ENCODE data around the gene CENPVL2. TPM values are rescaled to one million over a fixed set of nuclear protein-coding genes. Genes with fewer than 3 reads are reported as not detected.
"Not testable (repeated sequence)": the region's sequence is repeated elsewhere in the genome, so short reads cannot be mapped to it uniquely, and the experiment has no call there.

Gene CENPVL2
- total RNA-seq = not detected
- long read RNA-seq = 0 reads

GRCh38 chrX:51682720-51683062 lies at the start of gene CENPVL2:
Gene CENPVL2, minus strand, starts transcription at chrX:51682831. Its CDS starts 0 bp downstream, at chrX:51682831.
- intact Hi-C loops (cut with DNase I); DNase-seq; ATAC-seq: not testable (repeated sequence)

- DNase-seq (no peak), ATAC-seq (no peak)
- intact Hi-C loops (cut with DNase I) = no loop called here
These were observed 45.6 kb upstream of the CENPVL2 start for GRCh38 chrX:51728202-51728601.

- intact Hi-C loops (cut with DNase I); ATAC-seq; DNase-seq: not testable (repeated sequence)
These were observed 30.5 kb upstream of the CENPVL2 start for GRCh38 chrX:51712943-51713647.

GRCh38 chrX:51710277-51711164 lies 27.9 kb upstream of the CENPVL2 start, which contains the start of gene CENPVL1:
Gene CENPVL1, plus strand, starts transcription at chrX:51710512. Its CDS starts 0 bp downstream, at chrX:51710512.
- intact Hi-C loops (cut with DNase I); DNase-seq; ATAC-seq: not testable (repeated sequence)

DNA sequence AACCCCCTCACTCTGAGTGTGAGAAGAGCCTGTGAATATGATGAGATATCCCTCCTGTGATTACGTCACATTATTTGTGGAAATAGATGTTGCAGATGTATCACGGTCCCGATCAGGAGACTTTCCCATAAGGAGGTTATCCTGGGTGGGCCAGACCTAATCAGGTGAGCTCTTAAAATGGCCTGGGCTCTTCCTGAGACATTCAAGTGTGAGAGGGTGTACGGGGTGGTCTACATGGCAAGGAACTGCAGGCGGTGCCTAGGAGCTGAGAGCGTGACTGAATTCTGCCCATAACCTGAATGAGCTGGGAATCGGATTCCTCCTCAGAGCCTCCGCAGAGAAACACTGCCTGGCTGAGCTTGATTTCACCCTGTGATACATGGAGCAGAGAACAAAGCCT lies 14.8 kb upstream of the CENPVL2 start:
- intact Hi-C loops (cut with DNase I) = no loop called here

DNA sequence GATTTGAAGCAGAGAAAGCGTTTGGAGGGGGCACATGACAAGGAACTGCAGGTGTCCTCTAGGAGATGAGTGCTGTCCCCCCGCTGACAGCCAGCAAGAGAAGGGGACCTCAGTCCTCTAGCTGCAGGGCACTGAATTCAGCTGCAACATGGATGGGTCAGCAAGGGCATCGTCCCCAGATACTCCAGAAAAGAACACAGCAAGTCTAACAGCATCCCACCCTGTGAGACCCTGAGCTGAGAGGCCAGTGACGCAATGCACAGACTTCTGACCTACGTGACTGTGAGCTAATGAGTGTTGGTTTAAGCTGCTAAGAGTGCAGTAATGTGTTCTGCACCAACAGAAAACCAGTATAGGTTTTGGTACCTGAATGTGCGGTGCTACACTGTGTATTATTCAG lies 11.6 kb upstream of the CENPVL2 start:
- intact Hi-C loops (cut with DNase I) = no loop called here
- DNase-seq (no peak), ATAC-seq (no peak)

More for the DNA sequence above, 14.8 kb upstream of the CENPVL2 start:
- ATAC-seq (no peak), DNase-seq (no peak)

DNA sequence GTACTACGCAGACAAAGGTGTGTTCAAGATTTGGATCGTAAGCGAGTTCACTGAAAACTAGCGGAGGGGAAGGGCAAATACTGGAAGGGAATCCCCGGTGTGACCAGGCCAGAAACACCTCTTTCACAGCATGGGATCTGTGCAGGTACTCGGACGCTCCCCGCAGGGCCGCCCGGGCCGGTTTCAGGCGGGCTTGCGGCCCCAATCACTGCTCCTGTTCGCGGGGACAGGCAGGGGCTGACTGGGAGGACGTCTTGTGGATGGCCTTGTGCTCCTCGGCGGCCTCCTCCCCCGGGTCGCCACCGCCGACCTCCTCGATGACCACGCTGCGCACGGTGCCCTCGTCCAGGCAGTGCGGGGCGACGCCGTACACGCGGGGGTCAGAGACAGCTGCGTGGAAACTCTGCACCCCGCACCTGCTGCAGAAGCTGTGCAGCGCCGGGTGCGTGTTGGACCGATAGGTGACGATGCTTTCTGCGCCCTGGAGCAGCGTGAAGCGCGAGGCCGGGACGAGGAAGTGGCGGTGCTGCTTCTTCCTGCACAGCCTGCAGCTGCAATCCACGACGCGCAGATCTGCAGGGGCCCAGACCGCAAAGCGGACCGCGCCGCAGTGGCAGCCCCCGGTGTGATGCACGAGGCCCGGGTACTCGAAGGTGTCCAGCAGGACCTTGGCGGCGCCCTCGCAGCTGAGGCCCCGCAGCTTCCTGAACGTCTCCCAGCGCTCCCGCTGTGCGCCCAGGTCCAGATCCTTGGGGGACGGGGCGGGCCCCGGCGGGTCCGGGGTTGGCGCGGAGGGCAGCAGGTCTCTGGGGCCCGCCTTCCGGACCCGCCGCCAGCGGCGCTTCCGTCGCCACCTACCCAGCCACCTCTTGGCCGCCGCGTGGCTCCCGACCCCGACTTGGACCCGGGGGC lies 567 bp downstream of the CENPVL2 start:
- DNase-seq; ATAC-seq; intact Hi-C loops (cut with DNase I): not testable (repeated sequence)

DNA sequence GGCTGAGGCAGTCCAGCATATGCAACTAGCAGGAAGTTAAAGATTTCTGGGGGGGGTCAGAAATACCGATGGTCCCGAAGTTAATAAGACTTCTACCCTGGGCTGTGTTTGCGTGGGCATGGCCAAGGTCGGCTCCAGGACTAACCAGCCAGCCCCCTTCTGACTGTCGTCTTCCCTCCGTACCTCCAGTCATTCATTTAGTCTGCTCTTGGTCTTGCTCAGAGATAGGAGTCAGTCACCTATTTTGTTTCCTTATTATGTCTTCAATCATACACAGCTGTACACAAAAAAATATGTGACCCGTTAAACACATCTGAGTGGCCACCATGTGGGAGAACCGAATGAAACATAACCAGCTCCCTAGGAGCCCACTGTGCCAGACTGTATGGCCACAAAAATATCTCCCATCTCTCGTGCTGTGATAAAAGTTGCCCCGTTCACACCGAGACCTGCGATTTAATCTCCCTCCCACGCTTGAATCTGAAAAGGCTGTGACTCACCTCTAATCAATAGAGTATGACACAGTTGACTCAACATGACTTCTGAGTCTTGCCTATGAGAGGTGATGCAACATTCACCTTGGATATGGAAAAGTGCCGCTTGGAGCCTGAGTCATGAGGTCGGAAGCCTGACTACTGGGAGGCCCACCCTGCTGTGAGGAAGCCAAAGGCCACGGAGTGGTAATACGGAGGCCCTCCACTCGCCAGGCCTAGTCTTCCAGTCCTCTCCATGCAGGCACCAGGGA lies 2.8 kb downstream of the CENPVL2 start:
- intact Hi-C loops (cut with DNase I); DNase-seq; ATAC-seq: not testable (repeated sequence)

GRCh38 chrX:51665981-51666380 lies 16.6 kb downstream of the CENPVL2 start:
- ATAC-seq (no peak), DNase-seq (no peak)
- intact Hi-C loops (cut with DNase I) = no loop called here

DNA sequence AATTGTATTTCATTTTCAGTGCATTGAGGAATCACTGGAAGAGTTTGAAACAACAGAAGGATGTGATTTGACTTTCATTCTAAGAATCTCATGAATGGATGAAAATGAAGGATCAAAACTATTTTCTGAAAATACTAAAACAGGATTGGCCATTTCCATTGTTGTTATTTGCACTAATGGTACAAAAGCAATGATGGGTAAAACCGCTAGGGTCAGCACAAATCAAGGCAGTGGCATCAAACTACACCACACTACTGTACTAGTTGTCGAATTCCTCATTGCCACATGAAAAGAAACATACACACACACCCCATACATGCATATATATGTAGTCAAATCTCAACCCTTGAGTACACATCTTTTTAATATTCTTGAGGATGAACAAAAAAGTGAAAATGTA lies 39.3 kb downstream of the CENPVL2 start:
- intact Hi-C loops (cut with DNase I) = no loop called here
- ATAC-seq (no peak), DNase-seq (no peak)

- ATAC-seq (no peak), DNase-seq (no peak)
- intact Hi-C loops (cut with DNase I) = no loop called here
These were observed 41.1 kb downstream of the CENPVL2 start for GRCh38 chrX:51641421-51642021.

DNA sequence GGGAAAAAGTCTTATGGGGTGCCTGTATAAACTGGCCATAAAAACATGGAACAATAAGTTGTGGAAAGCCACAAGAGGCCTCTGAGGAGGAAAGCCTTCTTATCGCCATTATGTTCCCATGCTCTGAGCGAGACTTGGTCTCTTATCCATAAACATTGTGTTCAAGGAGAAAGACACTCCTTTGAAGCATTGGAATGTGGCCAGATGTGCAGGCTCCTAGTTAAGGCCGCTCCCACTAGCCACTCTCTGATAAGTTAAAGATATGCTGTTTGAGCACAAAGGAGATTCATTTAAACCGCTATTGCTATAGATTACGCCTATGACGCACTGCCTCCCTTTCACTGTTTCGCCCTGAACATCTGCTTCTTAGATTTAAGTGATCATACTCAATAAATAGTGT lies 46.1 kb downstream of the CENPVL2 start:
- ATAC-seq; DNase-seq; intact Hi-C loops (cut with DNase I): not testable (repeated sequence)

Other genes with a start within 250 kb of the CENPVL2 start
- under 1 TPM; 0.15 to 0.18 TPM for gene NUDT11, start 186.2 kb downstream of the CENPVL2 start, total RNA-seq
- not detected for gene CENPVL3, start 63.9 kb downstream of the CENPVL2 start, total RNA-seq
- not detected for gene CENPVL1, start 27.7 kb upstream of the CENPVL2 start, total RNA-seq
- gene GSPT2, start 60.6 kb upstream of the CENPVL2 start, total RNA-seq = 1 to 10 TPM; 8.7 to 9.4 TPM
- 100 to 1,000 TPM in 1 of 2 donors, 10 to 100 TPM in 1; 73.8 to 104 TPM for gene MAGED1, start 210.8 kb upstream of the CENPVL2 start, total RNA-seq

All from left cardiac atrium (tissue), 4 donors.